SH-SY5Y (cell line): Measurements from ENCODE around the gene SIRPB2.

Source experiments
- GATA2 ChIP-seq: IDR thresholded peaks from 2 replicates; pipeline ENCODE4 v1.6.1; 2011; ENCODE audit warnings: mild to moderate bottlenecking, low read depth, low read length
- GATA3 ChIP-seq: IDR thresholded peaks from 2 replicates; pipeline ENCODE4 v1.6.1; 2011; ENCODE audit warnings: low read depth, mild to moderate bottlenecking, low read length, moderate library complexity

SIRPB2 gene

GRCh38 chr20:1489764-1490436 is 1.3 kb downstream of the SIRPB2 start:
- no peak for TF ChIP-seq GATA3
- TF ChIP-seq GATA2 = no peak

GRCh38 chr20:1489325-1489724 is 1.9 kb downstream of the SIRPB2 start:
- TF ChIP-seq GATA2 (no peak), GATA3 (no peak)

- no peak for TF ChIP-seq GATA2
- TF ChIP-seq GATA3 = no peak
These were observed 4.7 kb downstream of the SIRPB2 start for GRCh38 chr20:1486566-1486965.

GRCh38 chr20:1484438-1485116 is 6.6 kb downstream of the SIRPB2 start:
- TF ChIP-seq GATA2 (no peak), GATA3 (no peak)

GRCh38 chr20:1479831-1480595 is 11.2 kb downstream of the SIRPB2 start:
- TF ChIP-seq GATA3 (no peak), GATA2 (no peak)

GRCh38 chr20:1478566-1478965 is 12.7 kb downstream of the SIRPB2 start:
- TF ChIP-seq GATA2 (no peak), GATA3 (no peak)

GRCh38 chr20:1477896-1478490 is 13.2 kb downstream of the SIRPB2 start:
- no peak for TF ChIP-seq GATA3
- no peak for TF ChIP-seq GATA2

GRCh38 chr20:1474817-1475603 is 16.2 kb downstream of the SIRPB2 start:
- TF ChIP-seq GATA2 (no peak), GATA3 (no peak)

GRCh38 chr20:1474325-1474724 is 16.9 kb downstream of the SIRPB2 start:
- TF ChIP-seq GATA3 = no peak
- no peak for TF ChIP-seq GATA2

GRCh38 chr20:1473246-1474220 is 17.7 kb downstream of the SIRPB2 start:
- TF ChIP-seq GATA3 = no peak
- TF ChIP-seq GATA2 = no peak

- TF ChIP-seq GATA2 (no peak), GATA3 (no peak)
These were observed 18.5 kb downstream of the SIRPB2 start for GRCh38 chr20:1472556-1473245.

- TF ChIP-seq GATA3 (no peak), GATA2 (no peak)
These were observed 20.0 kb downstream of the SIRPB2 start for GRCh38 chr20:1471242-1471641.
